OCI-LY3 (cell line): ENCODE results near the gene SCN4A.

Experiments used
- H2AFZ ChIP-seq: fragments of 200-600, 300-600 bp; shearing (Covaris generic); 2 replicates; pipeline ENCODE4 v1.6.0; 2014; ENCODE audit warnings: antibody characterized with exemption, low read depth, low read length
- H3K27ac ChIP-seq: fragments of 200-600, 300-600 bp; sonication (generic); 2 replicates; pipeline ENCODE4 v1.5.1; 2014; ENCODE audit warnings: mild to moderate bottlenecking, low read length, moderate library complexity, mixed read lengths
- H3K27me3 ChIP-seq: fragments of 200-600, 300-600 bp; sonication (generic); 2 replicates; pipeline ENCODE4 v1.6.1; 2014; ENCODE audit warnings: low read depth, low read length, mixed read lengths
- H3K36me3 ChIP-seq: fragments of 200-600, 300-600 bp; sonication (generic); replicated peaks from 2 replicates; pipeline ENCODE3; 2014; ENCODE audit warnings: low read depth, low read length, mixed read lengths
- H3K4me1 ChIP-seq: fragments of 300-600, 200-600 bp; sonication (generic); 2 replicates; pipeline ENCODE4 v1.6.1; 2014; ENCODE audit warnings: low read length, mixed read lengths
- H3K4me2 ChIP-seq: fragments of 200-600, 300-600 bp; sonication (generic); 2 replicates; pipeline ENCODE4 v1.6.1; 2014; ENCODE audit warnings: low read length, mixed read lengths
- H3K4me3 ChIP-seq: fragments of 300-600, 200-600 bp; sonication (generic); 2 replicates; pipeline ENCODE4 v1.5.1; 2014; ENCODE audit warnings: antibody characterized with exemption, mild to moderate bottlenecking, low read length, moderate library complexity
- H3K79me2 ChIP-seq: fragments of 300-600, 200-600 bp; shearing (Covaris generic); 2 replicates; pipeline ENCODE4 v1.6.1; 2014; ENCODE audit warnings: mild to moderate bottlenecking, low read length, mixed read lengths
- H3K9ac ChIP-seq: fragments of 300-600, 200-600 bp; shearing (Covaris generic); 2 replicates; pipeline ENCODE4 v1.6.0; 2014; ENCODE audit warnings: mild to moderate bottlenecking, low read length, moderate library complexity
- H3K9me3 ChIP-seq: fragments of 200-600, 300-600 bp; shearing (Covaris generic); 2 replicates; pipeline ENCODE4 v1.6.1; 2014; ENCODE audit warnings: low read length, mixed read lengths; ENCODE audit not compliant: insufficient read depth
- H4K20me1 ChIP-seq: fragments of 200-600, 300-600 bp; sonication (generic); 2 replicates; pipeline ENCODE4 v1.6.1; 2016; ENCODE audit warnings: low read length, mixed read lengths; ENCODE audit not compliant: insufficient read depth
- CTCF ChIP-seq: fragments of 200-600, 300-600 bp; sonication (generic); IDR thresholded peaks from 2 replicates; pipeline ENCODE4 v1.5.1; 2014; ENCODE audit warnings: antibody characterized with exemption, low read length, low read depth
- EZH2phosphoT487 ChIP-seq: fragments of 200-600 bp; shearing (Covaris generic); IDR thresholded peaks from 2 replicates; pipeline ENCODE4 v1.6.1; 2018; ENCODE audit warnings: antibody characterized with exemption, mixed run types, low read depth

SCN4A gene

GRCh38 chr17:63955232-63955631 lies 17.5 kb downstream of the SCN4A start:
- Histone ChIP-seq H3K9ac (no peak overlapping the region), H3K4me2 (no peak overlapping the region), H3K27me3 (peaks cover 4% of the 10 kb centered on the region; the same call in 1 of the 2 replicates), H3K36me3 (no peaks in the 10 kb centered on the region), H3K27ac (no peak overlapping the region), H4K20me1 (no peaks in the 10 kb centered on the region), H3K4me1 (peaks cover 23% of the 10 kb centered on the region), H2AFZ (no peak overlapping the region), H3K79me2 (no peaks in the 10 kb centered on the region), H3K9me3 (no peaks in the 10 kb centered on the region), H3K4me3 (no peak overlapping the region)
- TF ChIP-seq CTCF (no peak), EZH2phosphoT487 (no peak)

- Histone ChIP-seq H3K9me3 (no peaks in the 10 kb centered on the region), H3K27ac (peak overlapping the region; percentile 14; the same call in 1 of the 2 replicates), H3K36me3 (no peaks in the 10 kb centered on the region), H3K27me3 (peaks cover 11% of the 10 kb centered on the region), H3K9ac (peak overlapping the region; percentile 26; the same call in 1 of the 2 replicates), H3K4me3 (peak overlapping the region; percentile 16), H4K20me1 (no peaks in the 10 kb centered on the region), H3K4me2 (peak overlapping the region; percentile 57), H3K4me1 (peaks cover 23% of the 10 kb centered on the region), H2AFZ (peak overlapping the region; percentile 76), H3K79me2 (no peaks in the 10 kb centered on the region)
- TF ChIP-seq CTCF: peak; percentile 19; the same call in 1 of the 2 replicates
- TF ChIP-seq EZH2phosphoT487: no peak
Measured at GRCh38 chr17:63954402-63955063, 18.2 kb downstream of the SCN4A start.

GRCh38 chr17:63950940-63951907 lies 21.5 kb downstream of the SCN4A start:
- H3K4me2 ChIP-seq: 0 out of 2 replicates have a peak overlapping the region, but pooled peaks have one; percentile 12
- H3K9me3 ChIP-seq: no peaks in the 10 kb centered on the region
- TF ChIP-seq CTCF: peak; percentile 84
- no peak for TF ChIP-seq EZH2phosphoT487
- peaks cover 15% of the 10 kb centered on the region for H3K27me3 ChIP-seq
- H3K36me3 ChIP-seq: no peaks in the 10 kb centered on the region
- H4K20me1 ChIP-seq: no peaks in the 10 kb centered on the region
- no peaks in the 10 kb centered on the region for H3K79me2 ChIP-seq
- peaks cover 32% of the 10 kb centered on the region for H3K4me1 ChIP-seq
- H2AFZ ChIP-seq: no peak overlapping the region
- no peak overlapping the region for H3K4me3 ChIP-seq
- no peak overlapping the region for H3K27ac ChIP-seq
- H3K9ac ChIP-seq: no peak overlapping the region
